AG04450 (cell line): ENCODE measurements around the gene CD300E. TPM values are rescaled to one million over a fixed set of nuclear protein-coding genes. Genes with fewer than 3 reads are reported as not detected.

Experiments
- CTCF ChIA-PET: fragments of 300-600, 350-600 bp; formaldehyde crosslinking; extraction: SDS; loops from one replicate; lab custom pipeline; 2022; ENCODE audit warnings: antibody characterized with exemption, inconsistent platforms; lab: Charles Lee
- POLR2A ChIA-PET: fragments of 350-600 bp; formaldehyde crosslinking; extraction: SDS; loops from one replicate; lab custom pipeline; 2021; ENCODE audit warnings: antibody characterized with exemption, inconsistent platforms; lab: Yijun Ruan, JAX
- DNase-seq: peaks from one replicate; pipeline ENCODE4 v3.0.0-alpha.2; 2011; ENCODE audit warnings: low read depth, low spot score
- H3K27ac ChIP-seq: one replicate; pipeline ENCODE4 v1.5.1; 2012; ENCODE audit warnings: low read depth, low read length, control low read depth
- H3K27me3 ChIP-seq: one replicate; pipeline ENCODE4 v1.6.0; 2012; ENCODE audit warnings: low read length; ENCODE audit not compliant: control insufficient read depth, insufficient read depth
- H3K4me3 ChIP-seq: 2 replicates; pipeline ENCODE4 v1.5.1; 2011; ENCODE audit warnings: mild to moderate bottlenecking, low read depth, low read length, control low read depth
- H3K9me3 ChIP-seq: 2 replicates; pipeline ENCODE4 v1.5.1; 2012; ENCODE audit warnings: low read length; ENCODE audit not compliant: control insufficient read depth, insufficient read depth
- polyA plus RNA-seq: library from polyadenylated mRNA; depleted of rRNA; stranded (reverse); fragments of >200 nt; gene quantifications from 2 replicates; pipeline ENCODE4 v1.2.3, GENCODE V29; 2011
- TF ChIP-seq, protein P1 (sequence below): IDR thresholded peaks from 2 replicates; pipeline ENCODE4 v1.5.1; 2011; ENCODE audit warnings: low read depth, low read length, control low read depth, inconsistent platforms

The CD300E gene
- polyA plus RNA-seq, 1 experiment, result not detected

DNA sequence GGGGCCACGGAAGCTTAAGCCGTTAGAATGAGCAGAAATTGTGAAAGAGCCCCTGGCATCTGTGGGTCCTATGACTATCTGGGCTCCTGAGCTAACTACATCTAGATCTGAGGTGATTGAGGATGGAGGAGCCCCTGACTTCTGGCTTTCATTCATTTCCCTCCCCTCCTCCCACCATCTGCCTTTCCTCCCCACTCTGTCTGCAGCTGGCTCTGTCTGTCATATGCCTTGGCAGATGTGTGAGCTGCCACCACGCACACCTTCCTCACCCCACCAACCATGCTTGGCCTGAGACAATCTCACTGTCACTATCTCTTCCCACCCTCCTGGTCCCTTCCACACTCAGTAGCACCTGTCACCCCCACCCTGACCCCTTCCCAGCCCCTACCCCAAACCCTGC is 5.1 kb downstream of the CD300E start:
- Histone ChIP-seq H3K27me3 (no peaks in the 10 kb centered on the region), H3K27ac (no peak overlapping the region), H3K9me3 (no peaks in the 10 kb centered on the region; the same call in 1 of the 2 replicates), H3K4me3 (no peak overlapping the region)
- TF ChIP-seq, protein P1, sequence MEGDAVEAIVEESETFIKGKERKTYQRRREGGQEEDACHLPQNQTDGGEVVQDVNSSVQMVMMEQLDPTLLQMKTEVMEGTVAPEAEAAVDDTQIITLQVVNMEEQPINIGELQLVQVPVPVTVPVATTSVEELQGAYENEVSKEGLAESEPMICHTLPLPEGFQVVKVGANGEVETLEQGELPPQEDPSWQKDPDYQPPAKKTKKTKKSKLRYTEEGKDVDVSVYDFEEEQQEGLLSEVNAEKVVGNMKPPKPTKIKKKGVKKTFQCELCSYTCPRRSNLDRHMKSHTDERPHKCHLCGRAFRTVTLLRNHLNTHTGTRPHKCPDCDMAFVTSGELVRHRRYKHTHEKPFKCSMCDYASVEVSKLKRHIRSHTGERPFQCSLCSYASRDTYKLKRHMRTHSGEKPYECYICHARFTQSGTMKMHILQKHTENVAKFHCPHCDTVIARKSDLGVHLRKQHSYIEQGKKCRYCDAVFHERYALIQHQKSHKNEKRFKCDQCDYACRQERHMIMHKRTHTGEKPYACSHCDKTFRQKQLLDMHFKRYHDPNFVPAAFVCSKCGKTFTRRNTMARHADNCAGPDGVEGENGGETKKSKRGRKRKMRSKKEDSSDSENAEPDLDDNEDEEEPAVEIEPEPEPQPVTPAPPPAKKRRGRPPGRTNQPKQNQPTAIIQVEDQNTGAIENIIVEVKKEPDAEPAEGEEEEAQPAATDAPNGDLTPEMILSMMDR, result no peak
- POLR2A ChIA-PET, result no interaction called here
- CTCF ChIA-PET, result no interaction called here
- DNase-seq, result no peak

DNA sequence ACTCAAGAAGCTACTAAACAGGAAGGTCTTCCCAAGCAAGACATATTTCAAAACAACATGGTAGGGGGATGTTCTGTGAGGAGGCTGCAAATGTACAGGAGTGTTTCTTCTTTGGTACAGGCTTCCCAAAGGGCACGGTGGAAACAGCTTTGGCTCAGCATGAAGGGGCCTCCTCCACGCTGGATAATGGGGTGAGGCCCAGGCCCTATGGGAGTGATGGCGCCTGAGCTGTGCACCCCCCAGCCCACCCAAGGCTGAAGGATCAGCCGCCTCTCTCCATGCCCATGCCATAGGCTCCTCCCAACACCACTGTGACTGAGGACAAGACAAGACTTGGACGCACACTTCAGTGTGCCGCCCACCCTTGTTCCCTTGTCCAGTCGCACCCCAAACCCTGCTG is 6.8 kb downstream of the CD300E start:
- DNase-seq, result no peak
- Histone ChIP-seq H3K9me3 (no peaks in the 10 kb centered on the region; the same call in 1 of the 2 replicates), H3K27ac (no peak overlapping the region), H3K27me3 (no peaks in the 10 kb centered on the region), H3K4me3 (no peak overlapping the region)
- POLR2A ChIA-PET, result no interaction called here
- TF ChIP-seq, protein P1, result no peak
- CTCF ChIA-PET, result no interaction called here

- H3K27ac ChIP-seq, result no peak overlapping the region
- H3K27me3 ChIP-seq, result no peaks in the 10 kb centered on the region
- TF ChIP-seq, protein P1, result no peak
- DNase-seq, result no peak
- H3K4me3 ChIP-seq, result no peak overlapping the region
- no peaks in the 10 kb centered on the region; the same call in 1 of the 2 replicates for H3K9me3 ChIP-seq
- ChIA-PET CTCF (no interaction called here), POLR2A (no interaction called here)
Measured at GRCh38 chr17:74612046-74612445, 11.5 kb downstream of the CD300E start.

DNA sequence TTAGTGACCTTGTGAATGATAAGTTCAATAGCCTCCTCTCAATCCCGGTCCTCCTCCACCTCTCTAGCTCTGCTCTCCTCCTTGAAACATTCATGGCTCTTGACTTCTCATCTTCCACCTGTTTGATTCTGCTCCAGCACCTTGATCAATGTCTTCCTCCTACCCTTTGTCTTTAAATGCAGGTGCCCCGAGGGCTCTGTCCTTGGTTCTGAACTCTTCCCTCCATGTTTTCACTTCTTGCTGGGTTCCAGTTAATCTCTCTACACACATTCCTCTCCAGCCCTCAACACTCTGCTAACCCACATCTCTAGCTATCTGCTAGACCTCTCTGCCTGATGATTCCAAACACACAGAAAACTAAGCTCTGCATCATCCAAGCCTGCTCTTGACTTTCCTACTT is 13.4 kb downstream of the CD300E start:
- no peak for DNase-seq
- no peaks in the 10 kb centered on the region for H3K27me3 ChIP-seq
- H3K27ac ChIP-seq, result no peak overlapping the region
- H3K9me3 ChIP-seq, result no peaks in the 10 kb centered on the region
- no peak overlapping the region for H3K4me3 ChIP-seq
- ChIA-PET POLR2A (no interaction called here), CTCF (no interaction called here)
- TF ChIP-seq, protein P1, result no peak

- TF ChIP-seq, protein P1, result no peak
- ChIA-PET CTCF (no interaction called here), POLR2A (no interaction called here)
- H3K27me3 ChIP-seq, result no peaks in the 10 kb centered on the region
- no peak overlapping the region for H3K4me3 ChIP-seq
- H3K9me3 ChIP-seq, result no peaks in the 10 kb centered on the region
- H3K27ac ChIP-seq, result no peak overlapping the region
- DNase-seq, result no peak
Measured at GRCh38 chr17:74608511-74608910, 15.0 kb downstream of the CD300E start.
